Choroid plexus epithelial cell (primary cell): ENCODE data around the gene MT1HL1.

Experiments
- DNase-seq: peaks from one replicate; pipeline ENCODE4 v3.0.0-alpha.2; 2010; ENCODE audit warnings: low read depth
- H3K4me3 ChIP-seq: 2 replicates; pipeline ENCODE4 v1.5.1; 2011; ENCODE audit warnings: low read depth, mild to moderate bottlenecking, control low read depth, low read length, moderate library complexity
- TF ChIP-seq, protein P1 (sequence below): conservative IDR thresholded peaks from 2 replicates; pipeline ENCODE4 v1.5.1; 2011; ENCODE audit warnings: low read depth, mild to moderate bottlenecking, control low read depth, inconsistent platforms, low read length, moderate library complexity

MT1HL1 gene

DNA sequence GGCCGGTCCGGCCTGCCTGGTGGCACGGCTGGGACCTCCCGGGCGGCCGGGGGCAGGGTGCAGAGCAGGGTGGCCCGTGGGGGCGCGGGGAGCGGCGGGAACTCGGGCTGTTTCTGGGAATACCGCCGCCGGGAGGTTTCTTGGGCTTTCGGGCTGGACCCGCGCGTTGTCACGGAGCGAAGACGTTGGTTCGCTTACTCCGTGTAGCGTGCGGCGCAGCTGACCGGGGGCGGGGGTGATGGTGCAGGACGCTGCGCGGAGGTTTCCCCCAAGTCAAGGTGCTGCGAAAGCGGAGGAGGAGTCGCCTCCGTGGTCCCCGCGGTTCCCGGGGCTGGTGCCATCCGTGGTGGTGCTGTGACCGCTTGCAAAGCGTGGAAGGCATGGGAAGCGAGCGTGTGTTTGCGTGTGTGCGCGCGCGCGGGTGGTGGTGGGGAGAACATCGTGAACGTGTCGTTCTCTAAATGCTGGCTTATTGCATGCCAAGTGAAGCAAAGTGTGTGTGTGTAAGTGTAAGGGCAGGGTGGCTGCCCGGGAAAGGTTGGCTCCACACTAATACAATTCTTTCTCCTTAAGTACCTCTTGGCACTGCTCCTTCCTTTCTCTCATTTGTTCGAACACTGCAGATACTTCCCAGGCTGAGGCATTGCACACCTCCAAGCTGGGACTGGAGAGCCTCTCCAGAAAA lies 38.8 kb upstream of the MT1HL1 start:
- DNase-seq = no peak
- TF ChIP-seq, protein P1, sequence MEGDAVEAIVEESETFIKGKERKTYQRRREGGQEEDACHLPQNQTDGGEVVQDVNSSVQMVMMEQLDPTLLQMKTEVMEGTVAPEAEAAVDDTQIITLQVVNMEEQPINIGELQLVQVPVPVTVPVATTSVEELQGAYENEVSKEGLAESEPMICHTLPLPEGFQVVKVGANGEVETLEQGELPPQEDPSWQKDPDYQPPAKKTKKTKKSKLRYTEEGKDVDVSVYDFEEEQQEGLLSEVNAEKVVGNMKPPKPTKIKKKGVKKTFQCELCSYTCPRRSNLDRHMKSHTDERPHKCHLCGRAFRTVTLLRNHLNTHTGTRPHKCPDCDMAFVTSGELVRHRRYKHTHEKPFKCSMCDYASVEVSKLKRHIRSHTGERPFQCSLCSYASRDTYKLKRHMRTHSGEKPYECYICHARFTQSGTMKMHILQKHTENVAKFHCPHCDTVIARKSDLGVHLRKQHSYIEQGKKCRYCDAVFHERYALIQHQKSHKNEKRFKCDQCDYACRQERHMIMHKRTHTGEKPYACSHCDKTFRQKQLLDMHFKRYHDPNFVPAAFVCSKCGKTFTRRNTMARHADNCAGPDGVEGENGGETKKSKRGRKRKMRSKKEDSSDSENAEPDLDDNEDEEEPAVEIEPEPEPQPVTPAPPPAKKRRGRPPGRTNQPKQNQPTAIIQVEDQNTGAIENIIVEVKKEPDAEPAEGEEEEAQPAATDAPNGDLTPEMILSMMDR = no peak
- peak overlapping the region; percentile 49 for H3K4me3 ChIP-seq

DNA sequence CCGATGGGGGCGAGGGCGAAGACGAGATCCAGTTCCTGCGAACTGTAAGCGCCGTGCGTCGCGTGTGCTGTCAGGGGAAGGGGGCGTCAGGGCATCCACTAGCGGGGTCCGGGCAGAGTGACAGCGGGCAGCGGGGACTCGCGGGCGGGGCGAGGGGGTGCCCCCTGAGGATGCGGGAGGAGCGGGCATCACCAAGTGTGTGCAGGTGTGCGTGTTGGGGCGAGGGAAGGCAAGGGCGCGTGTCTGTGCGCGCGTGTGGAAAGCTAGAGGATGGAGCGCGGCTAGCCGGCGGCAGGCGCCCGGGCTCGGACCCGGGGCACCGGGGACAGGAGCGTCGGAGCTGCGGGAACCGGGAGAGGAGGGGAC lies 38.3 kb upstream of the MT1HL1 start:
- DNase-seq = no peak
- TF ChIP-seq, protein P1 = no peak
- H3K4me3 ChIP-seq = peak overlapping the region; percentile 49

DNA sequence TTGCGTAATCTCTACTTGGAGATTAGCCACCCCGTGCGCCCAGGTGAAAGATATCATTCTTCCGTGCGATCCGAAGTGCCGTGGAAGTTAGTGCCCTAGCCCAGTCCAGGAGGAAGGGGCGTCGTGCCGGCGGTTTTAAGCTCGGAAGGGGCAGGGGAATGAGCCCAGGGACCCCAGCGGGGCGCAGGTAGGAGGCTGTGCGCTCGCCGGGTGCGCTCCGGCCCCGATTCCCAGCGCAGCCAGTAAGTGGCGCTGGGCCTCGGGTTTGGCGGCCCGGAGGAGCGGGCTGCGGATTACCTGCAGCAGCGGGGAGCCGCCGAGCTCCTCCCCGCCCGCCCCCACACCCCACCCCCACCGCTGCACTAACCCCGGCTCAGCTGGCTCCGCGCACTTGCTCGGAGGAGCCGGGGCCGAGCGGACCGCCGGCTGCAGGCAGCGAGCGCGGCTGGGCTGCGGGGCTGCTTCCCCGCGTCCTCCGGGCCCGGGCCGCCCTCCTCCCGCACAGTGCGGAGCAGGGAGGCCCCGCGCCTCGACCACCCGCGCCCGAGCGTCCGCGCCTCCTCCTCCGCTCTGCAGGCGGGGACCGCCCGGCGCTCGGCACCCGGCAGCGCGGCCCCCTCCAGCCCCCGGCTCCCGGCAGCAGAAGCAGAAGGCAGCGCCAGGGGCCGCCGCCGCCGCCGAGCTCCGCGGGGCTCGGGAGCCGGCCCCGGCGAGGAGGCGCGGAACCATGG lies 37.7 kb upstream of the MT1HL1 start, which contains the start of gene RYR2:
Gene RYR2 (plus strand): TSS at position 390 of the 731 bp plus-strand sequence. CDS start 338 bp downstream, at position 728.
- DNase-seq = peak; percentile 40
- TF ChIP-seq, protein P1 = peak; percentile 46
- H3K4me3 ChIP-seq = peak within 1 kb of the TSS; percentile 49

DNA sequence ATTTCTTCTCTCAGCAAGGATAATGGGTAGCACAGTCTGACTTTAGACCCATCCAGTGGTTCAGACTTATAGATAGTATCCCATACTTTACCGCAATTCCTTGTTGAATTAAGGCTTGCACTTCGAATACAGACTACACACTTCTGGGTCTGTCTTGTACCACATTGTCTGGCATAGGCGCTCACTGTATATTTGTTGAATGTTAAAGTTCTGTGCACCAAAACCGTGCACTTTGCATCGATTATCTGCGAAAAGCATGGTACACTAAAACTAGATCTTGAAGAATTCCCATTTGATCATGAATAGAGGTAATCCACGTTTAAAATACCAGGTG lies 37.2 kb upstream of the MT1HL1 start:
- no peak for DNase-seq
- H3K4me3 ChIP-seq = no peak overlapping the region
- TF ChIP-seq, protein P1 = no peak

DNA sequence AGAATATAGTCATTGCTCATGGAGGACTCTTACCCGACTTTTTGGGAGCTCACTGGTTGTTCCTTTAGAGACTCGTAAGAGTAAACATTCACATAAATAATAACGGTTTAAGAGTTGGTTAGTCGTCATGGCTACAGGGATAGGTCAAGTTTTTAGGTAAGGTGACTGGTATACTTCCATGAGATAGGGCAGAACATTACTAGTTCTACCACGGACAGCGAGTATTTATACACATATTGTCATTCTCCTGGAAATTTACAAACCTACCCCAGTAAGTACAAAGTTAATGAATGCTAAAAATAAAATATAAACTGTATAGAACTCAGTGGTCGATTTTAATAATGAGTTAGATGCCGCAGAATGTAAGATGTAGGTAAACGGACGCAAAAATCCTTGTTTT lies 36.6 kb upstream of the MT1HL1 start:
- DNase-seq = no peak
- TF ChIP-seq, protein P1 = no peak

DNA sequence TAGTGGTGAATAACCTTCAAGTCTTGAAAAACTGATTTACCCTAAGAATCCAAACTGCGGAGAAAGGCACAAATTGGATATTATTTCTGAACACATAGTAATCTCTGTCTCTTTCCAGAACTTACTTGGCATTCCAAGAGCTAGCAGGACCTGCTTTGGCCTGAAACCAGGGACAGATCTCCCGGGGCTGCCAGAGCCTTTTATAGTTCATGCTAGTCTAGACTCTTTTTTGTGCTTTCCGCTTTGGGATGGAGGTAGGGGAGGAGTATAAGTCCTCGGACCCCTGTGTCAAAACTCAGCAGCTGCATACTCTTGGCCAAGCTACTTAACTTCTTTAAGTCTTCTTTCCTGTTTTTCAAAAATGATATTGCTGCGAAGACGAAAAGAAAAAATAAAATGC lies 34.0 kb upstream of the MT1HL1 start:
- TF ChIP-seq, protein P1 = no peak
- DNase-seq = no peak
- no peak overlapping the region for H3K4me3 ChIP-seq

More for the DNA sequence above, 36.6 kb upstream of the MT1HL1 start:
- no peak overlapping the region for H3K4me3 ChIP-seq
